ENCODE data around the gene MMP21.

MMP21 gene

GRCh38 chr10:125775491-125776106 lies at the start of gene MMP21:
Gene MMP21, minus strand, starts transcription at chr10:125775821. Its CDS starts 0 bp downstream, at chr10:125775821.
- Mint-ChIP-seq H3K4me3 (no peak within 1 kb of the TSS), H3K27ac (no peak within 1 kb of the TSS), H3K4me1 (no peaks in the 10 kb centered on the region), H3K9me3 (no peaks in the 10 kb centered on the region), H3K36me3 (no peaks in the 10 kb centered on the region)
- ATAC-seq = no peak
- DNase-seq (ENCODE audit: low spot score in 2 of 2) = no peak

- DNase-seq (ENCODE audit: low spot score in 2 of 2) = no peak
- H3K9me3 Mint-ChIP-seq = no peaks in the 10 kb centered on the region
- no peak overlapping the region for H3K4me3 Mint-ChIP-seq
Observed at GRCh38 chr10:125824736-125825135, 49.1 kb upstream of the MMP21 start.

GRCh38 chr10:125823663-125824251 lies 48.1 kb upstream of the MMP21 start:
- no peaks in the 10 kb centered on the region for H3K9me3 Mint-ChIP-seq
- DNase-seq (ENCODE audit: low spot score in 2 of 2) (peak in 1 of 2 donors; percentile 53), ATAC-seq (no peak)
- H3K4me3 Mint-ChIP-seq = no peak overlapping the region
- H3K36me3 Mint-ChIP-seq = peaks cover 47% of the 10 kb centered on the region
- H3K27ac Mint-ChIP-seq = no peak overlapping the region
- peaks cover 35% of the 10 kb centered on the region for H3K4me1 Mint-ChIP-seq

More at GRCh38 chr10:125824736-125825135, 49.1 kb upstream of the MMP21 start:
- peaks cover 35% of the 10 kb centered on the region for H3K4me1 Mint-ChIP-seq
- no peak overlapping the region for H3K27ac Mint-ChIP-seq
- H3K36me3 Mint-ChIP-seq = peaks cover 57% of the 10 kb centered on the region
- ATAC-seq = no peak

- DNase-seq (ENCODE audit: low spot score in 2 of 2) = peak; percentile 87 to 95
- ATAC-seq = peak; percentile 89
- Mint-ChIP-seq H3K4me1 (peaks cover 29% of the 10 kb centered on the region), H3K36me3 (peaks cover 40% of the 10 kb centered on the region), H3K4me3 (no peak within 1 kb of the TSS), H3K27ac (no peak within 1 kb of the TSS), H3K9me3 (no peaks in the 10 kb centered on the region)
Observed at GRCh38 chr10:125822878-125823662, 47.4 kb upstream of the MMP21 start, which contains the start of the genes BCCIP and UROS. Gene BCCIP, plus strand, starts transcription at chr10:125823546. Its CDS starts 12 bp downstream, at chr10:125823558. Gene UROS, minus strand, starts transcription at chr10:125823258. Its CDS starts 6,759 bp downstream, at chr10:125816499.

- H3K4me1 Mint-ChIP-seq = peaks cover 15% of the 10 kb centered on the region
- H3K9me3 Mint-ChIP-seq = no peaks in the 10 kb centered on the region
- H3K27ac Mint-ChIP-seq = peak overlapping the region; percentile 44
- peaks cover 17% of the 10 kb centered on the region for H3K36me3 Mint-ChIP-seq
- no peak overlapping the region for H3K4me3 Mint-ChIP-seq
- ATAC-seq = no peak
- no peak for DNase-seq (ENCODE audit: low spot score in 2 of 2)
Observed at GRCh38 chr10:125820701-125821100, 45.1 kb upstream of the MMP21 start.

- no peak for ATAC-seq
- H3K36me3 Mint-ChIP-seq = peaks cover 37% of the 10 kb centered on the region
Observed at GRCh38 chr10:125817337-125817946, 41.8 kb upstream of the MMP21 start.

GRCh38 chr10:125816548-125816947 lies 40.9 kb upstream of the MMP21 start:
- peaks cover 29% of the 10 kb centered on the region for H3K36me3 Mint-ChIP-seq
- H3K27ac Mint-ChIP-seq = no peak overlapping the region

More at GRCh38 chr10:125817337-125817946, 41.8 kb upstream of the MMP21 start:
- Mint-ChIP-seq H3K4me1 (peaks cover 13% of the 10 kb centered on the region), H3K4me3 (no peak overlapping the region), H3K27ac (no peak overlapping the region), H3K9me3 (no peaks in the 10 kb centered on the region)
- DNase-seq (ENCODE audit: low spot score in 2 of 2) = no peak

GRCh38 chr10:125815764-125816163 lies 40.1 kb upstream of the MMP21 start:
- Mint-ChIP-seq H3K27ac (no peak overlapping the region), H3K4me3 (no peak overlapping the region), H3K36me3 (peaks cover 31% of the 10 kb centered on the region), H3K4me1 (peaks cover under 1% of the 10 kb centered on the region), H3K9me3 (no peaks in the 10 kb centered on the region)
- ATAC-seq = no peak
- no peak for DNase-seq (ENCODE audit: low spot score in 2 of 2)

More at GRCh38 chr10:125816548-125816947, 40.9 kb upstream of the MMP21 start:
- Mint-ChIP-seq H3K4me3 (no peak overlapping the region), H3K4me1 (peaks cover 8% of the 10 kb centered on the region), H3K9me3 (no peaks in the 10 kb centered on the region)
- ATAC-seq = no peak
- DNase-seq (ENCODE audit: low spot score in 2 of 2) = no peak

- H3K9me3 Mint-ChIP-seq = no peaks in the 10 kb centered on the region
- H3K4me1 Mint-ChIP-seq = peaks cover 9% of the 10 kb centered on the region
- ATAC-seq (no peak), DNase-seq (ENCODE audit: low spot score in 2 of 2) (no peak)
- H3K27ac Mint-ChIP-seq = no peak overlapping the region
- peaks cover 37% of the 10 kb centered on the region for H3K36me3 Mint-ChIP-seq
- no peak overlapping the region for H3K4me3 Mint-ChIP-seq
Observed at GRCh38 chr10:125812128-125812750, 36.6 kb upstream of the MMP21 start.

GRCh38 chr10:125811251-125811650 lies 35.6 kb upstream of the MMP21 start:
- ATAC-seq (no peak), DNase-seq (ENCODE audit: low spot score in 2 of 2) (no peak)
- no peaks in the 10 kb centered on the region for H3K9me3 Mint-ChIP-seq

GRCh38 chr10:125808047-125808446 lies 32.4 kb upstream of the MMP21 start:
- Mint-ChIP-seq H3K27ac (peak overlapping the region; percentile 14), H3K4me3 (no peak overlapping the region), H3K9me3 (no peaks in the 10 kb centered on the region), H3K4me1 (peaks cover 9% of the 10 kb centered on the region), H3K36me3 (peaks cover 33% of the 10 kb centered on the region)
- DNase-seq (ENCODE audit: low spot score in 2 of 2) (no peak), ATAC-seq (no peak)

More at GRCh38 chr10:125811251-125811650, 35.6 kb upstream of the MMP21 start:
- Mint-ChIP-seq H3K4me3 (no peak overlapping the region), H3K4me1 (peaks cover 9% of the 10 kb centered on the region), H3K36me3 (peaks cover 37% of the 10 kb centered on the region), H3K27ac (no peak overlapping the region)

- ATAC-seq (peak; percentile 21), DNase-seq (ENCODE audit: low spot score in 2 of 2) (no peak)
- Mint-ChIP-seq H3K4me1 (peaks cover 5% of the 10 kb centered on the region), H3K27ac (peak overlapping the region; percentile 32), H3K9me3 (no peaks in the 10 kb centered on the region), H3K4me3 (no peak overlapping the region), H3K36me3 (peaks cover 15% of the 10 kb centered on the region)
Observed at GRCh38 chr10:125802739-125803138, 27.1 kb upstream of the MMP21 start.

- Mint-ChIP-seq H3K27ac (peak overlapping the region; percentile 32), H3K4me1 (no peaks in the 10 kb centered on the region), H3K36me3 (peaks cover 15% of the 10 kb centered on the region), H3K9me3 (no peaks in the 10 kb centered on the region), H3K4me3 (no peak overlapping the region)
- ATAC-seq (no peak), DNase-seq (ENCODE audit: low spot score in 2 of 2) (no peak)
Observed at GRCh38 chr10:125802131-125802530, 26.5 kb upstream of the MMP21 start.

- no peaks in the 10 kb centered on the region for H3K9me3 Mint-ChIP-seq
- no peak overlapping the region for H3K27ac Mint-ChIP-seq
- ATAC-seq = no peak
- H3K4me1 Mint-ChIP-seq = no peaks in the 10 kb centered on the region
- H3K36me3 Mint-ChIP-seq = peaks cover 15% of the 10 kb centered on the region
- DNase-seq (ENCODE audit: low spot score in 2 of 2) = no peak
- H3K4me3 Mint-ChIP-seq = no peak overlapping the region
Observed at GRCh38 chr10:125801574-125801973, 26.0 kb upstream of the MMP21 start.
